Progenitor cell of endocrine pancreas (in vitro differentiated cells): Measurements from ENCODE around the gene OOSP2. TPM values are rescaled to one million over a fixed set of nuclear protein-coding genes. Genes with fewer than 3 reads are reported as not detected.

ENCODE experiments used
- DNase-seq: peaks from one replicate; pipeline ENCODE4 v3.0.0; 2021; ENCODE audit warnings: low spot score; ENCODE audit not compliant: unreplicated experiment
- H3K27ac Mint-ChIP-seq: 2 replicates; pipeline ENCODE4 v1.8.0; 2021; ENCODE audit warnings: mild to moderate bottlenecking, moderate library complexity, mixed read lengths
- H3K27me3 Mint-ChIP-seq: 2 replicates; pipeline ENCODE4 v1.8.0; 2021; ENCODE audit warnings: mixed read lengths
- H3K36me3 Mint-ChIP-seq: 2 replicates; pipeline ENCODE4 v1.8.0; 2022; ENCODE audit warnings: mixed read lengths; ENCODE audit not compliant: insufficient read depth
- H3K4me1 Mint-ChIP-seq: 2 replicates; pipeline ENCODE4 v1.8.0; 2021; ENCODE audit warnings: low read depth, mixed read lengths
- H3K4me3 Mint-ChIP-seq: 2 replicates; pipeline ENCODE4 v1.8.0; 2021; ENCODE audit warnings: low read depth, mild to moderate bottlenecking, moderate library complexity, mixed read lengths
- H3K9me3 Mint-ChIP-seq: 2 replicates; pipeline ENCODE4 v1.8.0; 2021; ENCODE audit warnings: low read depth, mixed read lengths
- CTCF ChIP-seq: fragments of 200-600 bp; sonication (generic); IDR thresholded peaks from one replicate; pipeline ENCODE4 v1.5.0; 2021; ENCODE audit warnings: antibody characterized with exemption, mild to moderate bottlenecking; ENCODE audit not compliant: unreplicated experiment
- total RNA-seq: library from RNA; stranded (reverse); gene quantifications from 2 replicates; pipeline ENCODE4 v1.2.1, GENCODE V29; 2021

Gene OOSP2
- total RNA-seq, 1 donor from 2014 or later = not detected

GRCh38 chr11:60084631-60085273, 44.5 kb downstream of the OOSP2 start:
- no peak for DNase-seq
- no peaks in the 10 kb centered on the region for H3K27me3 Mint-ChIP-seq
- H3K4me1 Mint-ChIP-seq = peaks cover 10% of the 10 kb centered on the region
- peaks cover 3% of the 10 kb centered on the region for H3K9me3 Mint-ChIP-seq
- TF ChIP-seq CTCF = no peak
- no peaks in the 10 kb centered on the region for H3K36me3 Mint-ChIP-seq
- no peak overlapping the region for H3K27ac Mint-ChIP-seq
- H3K4me3 Mint-ChIP-seq = no peak overlapping the region

GRCh38 chr11:60085909-60086308, 45.7 kb downstream of the OOSP2 start:
- Mint-ChIP-seq H3K27ac (no peak overlapping the region), H3K27me3 (no peaks in the 10 kb centered on the region), H3K36me3 (no peaks in the 10 kb centered on the region), H3K4me1 (peaks cover 10% of the 10 kb centered on the region), H3K4me3 (no peak overlapping the region), H3K9me3 (peaks cover 3% of the 10 kb centered on the region)
- TF ChIP-seq CTCF = no peak
- no peak for DNase-seq

- Mint-ChIP-seq H3K4me1 (peaks cover 10% of the 10 kb centered on the region), H3K4me3 (no peak overlapping the region), H3K27ac (no peak overlapping the region), H3K9me3 (peaks cover 3% of the 10 kb centered on the region), H3K27me3 (no peaks in the 10 kb centered on the region), H3K36me3 (no peaks in the 10 kb centered on the region)
- no peak for TF ChIP-seq CTCF
- no peak for DNase-seq
These were observed 47.0 kb downstream of the OOSP2 start for GRCh38 chr11:60087239-60087638.

GRCh38 chr11:60088364-60088763, 48.2 kb downstream of the OOSP2 start, which contains the start of gene MS4A2:
Gene MS4A2 (plus strand): TSS chr11:60088664. CDS start chr11:60088766, 102 bp downstream.
- DNase-seq = no peak
- peaks cover 10% of the 10 kb centered on the region for H3K4me1 Mint-ChIP-seq
- H3K27ac Mint-ChIP-seq = no peak within 1 kb of the TSS
- H3K36me3 Mint-ChIP-seq = no peaks in the 10 kb centered on the region
- no peak within 1 kb of the TSS for H3K4me3 Mint-ChIP-seq
- H3K27me3 Mint-ChIP-seq = no peaks in the 10 kb centered on the region
- TF ChIP-seq CTCF = no peak
- H3K9me3 Mint-ChIP-seq = peaks cover 3% of the 10 kb centered on the region

GRCh38 chr11:60095477-60096120, 55.4 kb downstream of the OOSP2 start:
- DNase-seq = no peak
- H3K4me1 Mint-ChIP-seq = peaks cover 8% of the 10 kb centered on the region
- H3K27me3 Mint-ChIP-seq = no peaks in the 10 kb centered on the region
- no peak overlapping the region for H3K27ac Mint-ChIP-seq
- TF ChIP-seq CTCF = no peak
- peaks cover 6% of the 10 kb centered on the region for H3K9me3 Mint-ChIP-seq
- H3K36me3 Mint-ChIP-seq = no peaks in the 10 kb centered on the region
- H3K4me3 Mint-ChIP-seq = no peak overlapping the region
